Thoracic aorta (tissue), 2 donors: ENCODE measurements around the gene FCER1G. TPM values are rescaled to one million over a fixed set of nuclear protein-coding genes. Genes with fewer than 3 reads are reported as not detected.

Source experiments
- ATAC-seq: fragments of 150-250 bp; one replicate; pipeline ENCODE4 v1.8.0; 2017; ENCODE audit warnings: low read depth; ENCODE audit not compliant: insufficient number of reproducible peaks, low FRiP score
- DNase-seq: peaks from one replicate; pipeline ENCODE4 v3.0.0-alpha.2; 2020; ENCODE audit warnings: low spot score
- H3K27ac ChIP-seq, 2 donors: fragments of 200-600 bp; sonication (generic); 1 replicate in 1 of 2; 2 replicates in 1 of 2; pipeline ENCODE4 v1.5.1; 2016; ENCODE audit warnings: mild to moderate bottlenecking in 2 of 2, moderate library complexity in 2 of 2
- H3K27me3 ChIP-seq: fragments of 200-600 bp; sonication (generic); replicated peaks from 2 replicates; pipeline ENCODE4 v1.6.0; 2016; ENCODE audit warnings: mild to moderate bottlenecking; ENCODE audit not compliant: insufficient read depth
- H3K36me3 ChIP-seq: fragments of 200-600 bp; sonication (generic); one replicate; pipeline ENCODE4 v1.5.1; 2016
- H3K4me1 ChIP-seq, 2 donors: fragments of 200-600 bp; sonication (generic); 1 replicate in 1 of 2; 2 replicates in 1 of 2; pipeline versions ENCODE4 v1.5.1 to v1.6.0; 2016; ENCODE audit warnings: low read depth in 2 of 2, mild to moderate bottlenecking in 1 of 2; ENCODE audit not compliant: control insufficient read depth in 1 of 2
- H3K4me3 ChIP-seq: fragments of 200-600 bp; sonication (generic); 2 replicates; pipeline ENCODE4 v1.5.1; 2016; ENCODE audit warnings: mild to moderate bottlenecking
- H3K9me3 ChIP-seq: fragments of 200-600 bp; sonication (generic); 2 replicates; pipeline ENCODE4 v1.5.1; 2016
- total RNA-seq, 2 donors: library from RNA; depleted of rRNA; stranded (reverse); fragments of >200 nt; gene quantifications; one replicate each; pipeline versions ENCODE4 v1.1.0 to v1.2.3, GENCODE V29; 2016
- TF ChIP-seq, protein P1 (sequence below): fragments of 200-600 bp; sonication (generic); IDR thresholded peaks from one replicate; pipeline ENCODE4 v1.5.1; 2019; ENCODE audit warnings: antibody characterized with exemption

Gene FCER1G
- total RNA-seq, 2 donors from 2014 or later, result 82.9 to 101 TPM

DNA sequence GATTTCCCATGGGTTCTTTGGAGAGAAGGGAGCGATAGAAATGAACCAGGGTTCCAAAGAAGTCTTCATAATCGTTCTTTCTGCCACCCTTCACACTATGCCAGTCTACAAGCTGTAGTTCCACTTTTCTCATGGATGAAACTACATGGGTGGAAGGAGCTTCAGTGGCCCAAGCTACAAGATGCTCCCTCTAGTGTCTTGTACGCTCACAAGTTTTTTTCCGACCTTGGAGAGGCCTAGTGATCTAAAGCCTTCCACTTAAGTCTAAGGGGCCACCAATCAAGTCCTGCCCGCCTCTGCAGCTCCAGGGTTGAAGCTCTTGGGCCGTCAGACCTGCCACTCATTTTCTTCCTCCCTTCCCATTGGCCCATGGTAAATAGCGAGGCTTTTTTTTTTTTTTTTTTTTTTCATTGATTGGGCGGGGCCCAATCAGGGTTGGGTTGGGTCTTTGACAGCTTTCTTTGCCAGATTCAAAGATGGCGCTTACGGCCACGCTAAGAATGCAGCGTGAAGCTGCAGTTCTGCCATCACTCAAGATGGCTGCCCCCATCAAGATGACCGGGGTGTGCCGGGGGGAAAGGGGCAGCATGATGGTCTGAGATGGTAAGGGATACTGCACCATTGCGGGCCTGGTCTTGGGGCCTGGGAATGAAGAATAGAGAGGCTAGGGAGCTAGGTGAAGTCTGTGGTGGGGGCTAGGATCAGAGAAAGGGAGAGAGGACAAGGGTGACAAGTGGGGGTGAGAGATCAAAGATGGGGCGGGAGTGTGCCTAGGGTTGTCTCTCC lies 10.6 kb downstream of the FCER1G start, which contains the start of gene TOMM40L:
TOMM40L (plus strand) TSS at position 527 of the 786 bp plus-strand sequence. CDS start 430 bp downstream, outside the sequence.
- TF ChIP-seq, protein P1, sequence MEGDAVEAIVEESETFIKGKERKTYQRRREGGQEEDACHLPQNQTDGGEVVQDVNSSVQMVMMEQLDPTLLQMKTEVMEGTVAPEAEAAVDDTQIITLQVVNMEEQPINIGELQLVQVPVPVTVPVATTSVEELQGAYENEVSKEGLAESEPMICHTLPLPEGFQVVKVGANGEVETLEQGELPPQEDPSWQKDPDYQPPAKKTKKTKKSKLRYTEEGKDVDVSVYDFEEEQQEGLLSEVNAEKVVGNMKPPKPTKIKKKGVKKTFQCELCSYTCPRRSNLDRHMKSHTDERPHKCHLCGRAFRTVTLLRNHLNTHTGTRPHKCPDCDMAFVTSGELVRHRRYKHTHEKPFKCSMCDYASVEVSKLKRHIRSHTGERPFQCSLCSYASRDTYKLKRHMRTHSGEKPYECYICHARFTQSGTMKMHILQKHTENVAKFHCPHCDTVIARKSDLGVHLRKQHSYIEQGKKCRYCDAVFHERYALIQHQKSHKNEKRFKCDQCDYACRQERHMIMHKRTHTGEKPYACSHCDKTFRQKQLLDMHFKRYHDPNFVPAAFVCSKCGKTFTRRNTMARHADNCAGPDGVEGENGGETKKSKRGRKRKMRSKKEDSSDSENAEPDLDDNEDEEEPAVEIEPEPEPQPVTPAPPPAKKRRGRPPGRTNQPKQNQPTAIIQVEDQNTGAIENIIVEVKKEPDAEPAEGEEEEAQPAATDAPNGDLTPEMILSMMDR, result no peak
- peak within 1 kb of the TSS in 1 of 2 donors; percentile 25 for H3K27ac ChIP-seq
- DNase-seq, result peak; percentile 68
- H3K36me3 ChIP-seq, result peaks cover 19% of the 10 kb centered on the region
- H3K4me3 ChIP-seq, result peak within 1 kb of the TSS; percentile 79
- no peaks in the 10 kb centered on the region for H3K9me3 ChIP-seq
- ATAC-seq, result peak; percentile 99
- H3K27me3 ChIP-seq, result no peaks in the 10 kb centered on the region
- H3K4me1 ChIP-seq, result peaks cover 10 to 26% of the 10 kb centered on the region in 2 donors

DNA sequence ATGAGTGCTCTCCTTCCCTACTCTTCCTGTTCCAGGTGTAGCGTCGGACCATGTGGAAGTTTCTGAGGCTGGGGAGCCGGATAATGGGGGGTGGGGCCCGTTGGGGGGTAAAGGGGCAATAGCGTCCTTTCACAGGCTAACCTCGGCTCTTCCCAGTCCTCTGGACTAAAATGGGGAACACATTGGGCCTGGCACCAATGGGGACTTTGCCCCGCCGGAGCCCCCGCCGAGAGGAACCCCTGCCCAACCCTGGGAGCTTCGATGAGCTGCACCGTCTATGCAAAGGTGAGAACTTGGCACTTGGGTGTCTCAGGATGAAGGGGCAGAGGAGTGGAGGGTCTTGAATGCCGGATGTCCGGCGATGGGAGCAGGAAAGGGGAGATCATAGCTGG lies 11.2 kb downstream of the FCER1G start:
- Histone ChIP-seq H3K27ac (peak overlapping the region in 1 of 2 donors; percentile 25), H3K27me3 (no peaks in the 10 kb centered on the region), H3K36me3 (peaks cover 20% of the 10 kb centered on the region), H3K4me3 (peak overlapping the region; percentile 79), H3K9me3 (no peaks in the 10 kb centered on the region), H3K4me1 (peaks cover 10 to 26% of the 10 kb centered on the region in 2 donors)
- TF ChIP-seq, protein P1, result no peak
- no peak for DNase-seq
- ATAC-seq, result no peak

DNA sequence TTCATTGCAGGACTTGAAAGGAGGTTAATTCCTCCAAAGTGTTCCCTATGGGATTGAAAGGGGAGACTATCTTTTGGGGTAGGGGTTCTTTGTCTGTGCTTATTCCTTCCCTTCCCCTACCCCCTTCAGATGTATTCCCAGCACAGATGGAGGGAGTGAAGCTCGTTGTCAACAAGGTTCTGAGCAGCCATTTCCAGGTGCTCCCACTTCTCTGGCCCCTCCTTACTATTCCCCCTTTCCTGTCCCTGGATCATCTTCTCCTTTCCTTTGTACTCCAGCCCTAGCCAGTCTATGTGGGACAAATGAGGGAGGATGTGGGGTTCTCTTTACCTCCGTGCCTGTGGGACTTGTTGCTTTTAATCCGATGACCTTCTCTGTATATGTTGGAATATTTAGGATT lies 11.7 kb downstream of the FCER1G start:
- Histone ChIP-seq H3K9me3 (no peaks in the 10 kb centered on the region), H3K27me3 (no peaks in the 10 kb centered on the region), H3K27ac (no peak overlapping the region), H3K36me3 (peaks cover 20% of the 10 kb centered on the region), H3K4me1 (peaks cover 10 to 26% of the 10 kb centered on the region in 2 donors), H3K4me3 (peak overlapping the region; percentile 79)
- no peak for DNase-seq
- no peak for ATAC-seq
- TF ChIP-seq, protein P1, result no peak

DNA sequence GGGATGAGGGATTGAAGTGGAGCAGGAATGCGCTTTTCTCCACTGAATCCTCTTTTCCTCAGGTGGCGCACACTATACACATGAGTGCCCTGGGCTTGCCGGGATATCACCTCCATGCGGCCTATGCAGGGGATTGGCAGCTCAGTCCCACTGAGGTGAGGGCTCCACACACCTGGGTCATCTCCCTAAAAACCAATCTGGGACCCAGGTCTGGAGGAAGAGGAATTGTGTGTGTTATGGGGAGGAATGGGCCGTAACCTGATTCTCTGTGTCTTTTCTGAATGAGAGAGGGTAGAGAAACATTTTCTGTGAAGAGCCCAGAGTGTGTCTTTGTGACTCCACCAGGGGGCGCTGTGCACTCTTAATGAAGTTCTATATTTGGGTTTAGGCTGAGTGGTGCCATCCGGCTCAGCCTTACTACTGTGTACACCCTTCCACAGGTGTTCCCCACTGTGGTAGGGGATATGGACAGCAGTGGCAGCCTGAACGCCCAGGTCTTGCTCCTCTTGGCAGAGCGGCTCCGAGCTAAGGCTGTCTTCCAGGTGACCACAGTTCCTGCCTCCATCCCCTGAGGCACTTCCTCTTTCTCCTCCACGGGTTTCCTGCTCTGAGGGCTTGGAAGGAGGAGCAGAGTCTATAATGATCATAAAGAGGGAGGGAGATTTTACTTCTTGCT lies 12.2 kb downstream of the FCER1G start:
- no peak for DNase-seq
- Histone ChIP-seq H3K4me1 (peaks cover 10 to 26% of the 10 kb centered on the region in 2 donors), H3K27me3 (no peaks in the 10 kb centered on the region), H3K4me3 (peak overlapping the region; percentile 79), H3K27ac (no peak overlapping the region), H3K9me3 (no peaks in the 10 kb centered on the region), H3K36me3 (peaks cover 20% of the 10 kb centered on the region)
- no peak for ATAC-seq
- TF ChIP-seq, protein P1, result peak; percentile 95

DNA sequence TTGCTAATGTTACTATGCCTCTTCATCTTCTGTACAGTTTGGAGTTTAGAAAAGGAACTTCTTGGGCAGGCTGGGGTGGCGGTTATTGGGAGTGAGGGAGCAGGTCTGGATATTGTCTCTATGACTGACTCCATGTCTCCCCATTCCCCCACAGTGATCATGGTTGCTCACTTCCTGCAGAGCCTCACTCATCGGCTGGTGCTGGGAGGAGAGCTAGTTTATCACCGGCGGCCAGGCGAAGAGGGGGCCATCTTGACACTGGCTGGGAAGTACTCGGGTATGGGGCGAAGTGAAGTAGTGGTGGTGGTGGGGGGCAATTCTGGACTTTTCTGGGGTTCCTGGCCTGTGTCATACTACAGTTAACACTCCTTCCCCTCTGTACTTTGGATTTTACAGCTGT lies 12.9 kb downstream of the FCER1G start:
- ATAC-seq, result no peak
- Histone ChIP-seq H3K27me3 (no peaks in the 10 kb centered on the region), H3K9me3 (no peaks in the 10 kb centered on the region), H3K4me3 (peak overlapping the region; percentile 31), H3K36me3 (peaks cover 20% of the 10 kb centered on the region), H3K4me1 (peaks cover 10 to 26% of the 10 kb centered on the region in 2 donors), H3K27ac (no peak overlapping the region)
- no peak for DNase-seq
- TF ChIP-seq, protein P1, result no peak
